GM13976 (cell line): ENCODE data around the gene ANXA1.

ENCODE experiments used
- DNase-seq: peaks from one replicate; pipeline ENCODE4 v3.0.0; 2012; ENCODE audit warnings: low spot score
- CTCF ChIP-seq: IDR thresholded peaks from 2 replicates; pipeline ENCODE4 v1.5.1; 2012; ENCODE audit warnings: borderline replicate concordance, mild to moderate bottlenecking; ENCODE audit not compliant: insufficient read depth; ENCODE audit errors: extremely low read depth, missing control alignments, control extremely low read depth
- in situ Hi-C: fragments of 300-500 bp; cut with MboI; formaldehyde crosslinking; loops from one replicate; pipeline ENCODE4 v1.12.0; 2022; ENCODE audit warnings: low sequenced_read_pairs, mixed read lengths, inconsistent platforms; ENCODE audit not compliant: unreplicated experiment

ANXA1 gene

GRCh38 chr9:73154722-73155121 lies 3.1 kb downstream of the ANXA1 start:
- in situ Hi-C loops = no loop called here
- no peak for TF ChIP-seq CTCF
- no peak for DNase-seq

- in situ Hi-C loops = no loop called here
- DNase-seq = no peak
- no peak for TF ChIP-seq CTCF
Measured at GRCh38 chr9:73155377-73155776, 3.7 kb downstream of the ANXA1 start.

- no peak for DNase-seq
- in situ Hi-C loops = no loop called here
- TF ChIP-seq CTCF = no peak
Measured at GRCh38 chr9:73155968-73156864, 4.6 kb downstream of the ANXA1 start.

GRCh38 chr9:73156865-73157187 lies 5.2 kb downstream of the ANXA1 start:
- no peak for TF ChIP-seq CTCF
- in situ Hi-C loops = no loop called here
- no peak for DNase-seq

GRCh38 chr9:73157811-73158210 lies 6.1 kb downstream of the ANXA1 start:
- in situ Hi-C loops = no loop called here
- no peak for TF ChIP-seq CTCF
- no peak for DNase-seq

GRCh38 chr9:73158723-73159122 lies 7.1 kb downstream of the ANXA1 start:
- TF ChIP-seq CTCF = no peak
- in situ Hi-C loops = no loop called here
- DNase-seq = no peak
